ENCODE results near the gene UGT1A9.

UGT1A9 gene

DNA sequence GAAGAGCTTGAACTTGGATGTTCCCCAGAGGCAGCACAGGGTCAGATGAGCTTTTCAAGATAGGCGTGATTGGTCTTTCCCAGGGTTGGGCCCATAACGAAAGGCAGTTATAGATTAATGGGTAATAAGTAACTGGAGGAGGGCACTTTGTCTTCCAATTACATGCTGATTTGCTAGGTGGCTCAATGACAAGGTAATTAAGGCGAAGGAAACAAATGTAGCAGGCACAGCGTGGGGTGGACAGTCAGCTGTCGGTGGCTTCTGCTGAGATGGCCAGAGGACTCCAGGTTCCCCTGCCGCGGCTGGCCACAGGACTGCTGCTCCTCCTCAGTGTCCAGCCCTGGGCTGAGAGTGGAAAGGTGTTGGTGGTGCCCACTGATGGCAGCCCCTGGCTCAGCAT, 46.9 kb downstream of the UGT1A9 start, which contains the start of gene UGT1A4:
TSS of gene UGT1A4 (plus strand) at position 185 of the 400 bp plus-strand sequence. CDS start at position 270, 85 bp downstream.
- TF ChIP-seq, protein P1, sequence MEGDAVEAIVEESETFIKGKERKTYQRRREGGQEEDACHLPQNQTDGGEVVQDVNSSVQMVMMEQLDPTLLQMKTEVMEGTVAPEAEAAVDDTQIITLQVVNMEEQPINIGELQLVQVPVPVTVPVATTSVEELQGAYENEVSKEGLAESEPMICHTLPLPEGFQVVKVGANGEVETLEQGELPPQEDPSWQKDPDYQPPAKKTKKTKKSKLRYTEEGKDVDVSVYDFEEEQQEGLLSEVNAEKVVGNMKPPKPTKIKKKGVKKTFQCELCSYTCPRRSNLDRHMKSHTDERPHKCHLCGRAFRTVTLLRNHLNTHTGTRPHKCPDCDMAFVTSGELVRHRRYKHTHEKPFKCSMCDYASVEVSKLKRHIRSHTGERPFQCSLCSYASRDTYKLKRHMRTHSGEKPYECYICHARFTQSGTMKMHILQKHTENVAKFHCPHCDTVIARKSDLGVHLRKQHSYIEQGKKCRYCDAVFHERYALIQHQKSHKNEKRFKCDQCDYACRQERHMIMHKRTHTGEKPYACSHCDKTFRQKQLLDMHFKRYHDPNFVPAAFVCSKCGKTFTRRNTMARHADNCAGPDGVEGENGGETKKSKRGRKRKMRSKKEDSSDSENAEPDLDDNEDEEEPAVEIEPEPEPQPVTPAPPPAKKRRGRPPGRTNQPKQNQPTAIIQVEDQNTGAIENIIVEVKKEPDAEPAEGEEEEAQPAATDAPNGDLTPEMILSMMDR (IDR thresholded peaks at IDR 0.05) = no peak

DNA sequence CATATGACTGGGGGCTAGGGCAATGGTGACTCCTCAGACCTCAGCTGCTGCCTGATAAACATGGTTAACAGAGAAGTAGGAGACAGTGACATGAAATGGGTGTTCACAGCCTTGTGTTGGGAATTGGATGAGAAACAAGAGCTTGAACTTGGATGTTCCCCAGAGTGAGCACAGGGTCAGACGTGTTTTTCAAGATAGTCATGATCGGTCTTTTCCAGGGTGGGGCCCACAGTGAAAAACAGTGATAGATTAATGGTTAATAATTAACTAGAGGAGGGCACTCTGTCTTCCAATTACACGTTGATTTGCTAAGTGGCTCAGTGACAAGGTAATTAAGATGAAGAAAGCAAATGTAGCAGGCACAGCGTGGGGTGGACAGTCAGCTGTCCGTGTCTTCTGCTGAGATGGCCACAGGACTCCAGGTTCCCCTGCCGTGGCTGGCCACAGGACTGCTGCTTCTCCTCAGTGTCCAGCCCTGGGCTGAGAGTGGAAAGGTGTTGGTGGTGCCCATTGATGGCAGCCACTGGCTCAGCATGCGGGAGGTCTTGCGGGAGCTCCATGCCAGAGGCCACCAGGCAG, 57.1 kb downstream of the UGT1A9 start, which contains the start of gene UGT1A3:
TSS of gene UGT1A3 (plus strand) at position 320 of the 579 bp plus-strand sequence. CDS start at position 405, 85 bp downstream.
- TF ChIP-seq, protein P1 (IDR thresholded peaks at IDR 0.05) = no peak

DNA sequence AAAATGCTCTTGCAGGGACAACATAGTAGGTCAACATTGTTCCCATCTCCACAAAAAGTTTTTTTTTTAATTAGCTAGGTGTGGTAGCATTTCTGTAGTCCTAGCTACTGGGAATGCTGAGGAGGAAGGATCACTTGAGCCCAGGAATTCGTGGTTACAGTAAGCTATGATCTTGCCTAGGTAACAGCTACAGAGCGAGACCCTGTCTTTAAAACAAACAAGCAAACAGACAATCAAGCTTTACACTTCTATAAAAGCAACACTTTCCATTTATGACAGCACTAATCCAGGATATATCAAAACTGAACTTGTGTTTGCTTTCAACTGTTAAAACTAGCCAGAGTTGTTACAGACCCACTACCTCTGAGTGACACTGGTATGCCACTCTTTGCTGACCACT, 69.2 kb downstream of the UGT1A9 start:
- TF ChIP-seq, protein P1 (IDR thresholded peaks at IDR 0.05) = no peak

DNA sequence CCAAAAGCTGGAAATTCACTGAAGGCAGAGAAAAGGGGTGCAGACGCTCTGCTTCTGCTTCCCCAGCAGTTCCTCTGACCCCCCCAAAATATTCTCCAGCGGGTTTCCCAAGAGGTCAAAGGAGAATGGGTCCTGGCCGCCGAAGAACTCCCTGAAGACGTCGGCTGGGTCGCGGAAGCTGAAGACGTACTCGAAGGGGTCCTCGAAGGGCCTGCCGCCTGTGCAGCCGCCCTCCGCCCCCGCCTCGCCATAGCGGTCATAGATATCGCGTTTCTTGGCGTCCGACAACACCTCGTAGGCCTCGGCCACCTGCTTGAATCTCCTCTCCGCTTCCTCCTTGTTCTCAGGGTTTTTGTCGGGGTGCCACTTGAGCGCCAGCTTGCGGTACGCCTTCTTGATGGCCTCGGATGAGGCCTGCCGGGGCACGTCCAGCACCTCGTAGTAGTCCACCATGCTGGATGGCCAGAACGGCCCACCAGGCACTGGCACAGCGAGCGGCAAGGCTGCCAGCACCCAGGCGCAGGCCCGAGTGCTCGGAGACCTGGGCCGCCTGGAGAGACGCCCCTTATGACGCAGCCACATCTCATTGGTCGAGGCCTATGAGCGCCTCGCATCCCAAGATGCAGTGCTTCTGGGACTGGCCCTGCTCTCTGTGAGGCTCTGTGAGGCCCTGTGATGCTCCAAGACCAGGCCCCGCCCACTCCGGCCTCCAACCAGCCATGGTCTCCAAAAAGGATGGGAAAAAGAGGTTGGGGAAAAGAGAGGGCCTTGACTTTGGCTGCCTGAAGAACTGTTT, 72.0 kb downstream of the UGT1A9 start:
- TF ChIP-seq, protein P1 (IDR thresholded peaks at IDR 0.05) = no peak

DNA sequence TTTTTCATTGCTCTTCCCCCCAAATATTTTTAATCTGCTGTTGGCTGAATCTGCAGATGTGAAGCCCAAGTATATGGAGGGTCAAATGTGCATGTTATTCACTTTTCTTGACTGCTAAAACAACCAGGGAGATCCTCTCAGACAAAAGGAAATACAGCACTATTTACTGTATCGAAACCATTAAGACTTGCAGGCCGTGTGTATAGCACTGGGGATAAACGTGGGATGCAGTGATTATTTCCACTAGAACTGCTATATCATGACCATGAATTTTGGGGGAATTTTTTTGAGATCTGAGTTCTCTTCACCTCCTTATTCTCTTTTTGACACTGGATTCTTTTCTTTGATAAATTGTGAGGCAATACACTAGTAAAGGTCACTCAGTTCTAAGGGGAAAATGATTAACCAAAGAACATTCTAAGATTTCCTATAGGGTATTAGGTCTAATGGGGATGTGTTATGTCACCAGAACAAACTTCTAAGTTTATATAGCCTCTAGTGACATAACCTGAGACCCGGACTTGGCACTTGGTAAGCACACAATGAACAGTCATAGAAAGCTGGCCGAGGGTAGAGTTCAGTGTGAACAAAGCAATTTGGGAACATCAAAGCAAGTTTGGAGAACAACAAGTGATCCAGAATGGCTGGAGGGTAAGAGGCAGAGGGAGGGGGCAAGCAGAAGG, 73.5 kb downstream of the UGT1A9 start:
- TF ChIP-seq, protein P1 (IDR thresholded peaks at IDR 0.05) = no peak

DNA sequence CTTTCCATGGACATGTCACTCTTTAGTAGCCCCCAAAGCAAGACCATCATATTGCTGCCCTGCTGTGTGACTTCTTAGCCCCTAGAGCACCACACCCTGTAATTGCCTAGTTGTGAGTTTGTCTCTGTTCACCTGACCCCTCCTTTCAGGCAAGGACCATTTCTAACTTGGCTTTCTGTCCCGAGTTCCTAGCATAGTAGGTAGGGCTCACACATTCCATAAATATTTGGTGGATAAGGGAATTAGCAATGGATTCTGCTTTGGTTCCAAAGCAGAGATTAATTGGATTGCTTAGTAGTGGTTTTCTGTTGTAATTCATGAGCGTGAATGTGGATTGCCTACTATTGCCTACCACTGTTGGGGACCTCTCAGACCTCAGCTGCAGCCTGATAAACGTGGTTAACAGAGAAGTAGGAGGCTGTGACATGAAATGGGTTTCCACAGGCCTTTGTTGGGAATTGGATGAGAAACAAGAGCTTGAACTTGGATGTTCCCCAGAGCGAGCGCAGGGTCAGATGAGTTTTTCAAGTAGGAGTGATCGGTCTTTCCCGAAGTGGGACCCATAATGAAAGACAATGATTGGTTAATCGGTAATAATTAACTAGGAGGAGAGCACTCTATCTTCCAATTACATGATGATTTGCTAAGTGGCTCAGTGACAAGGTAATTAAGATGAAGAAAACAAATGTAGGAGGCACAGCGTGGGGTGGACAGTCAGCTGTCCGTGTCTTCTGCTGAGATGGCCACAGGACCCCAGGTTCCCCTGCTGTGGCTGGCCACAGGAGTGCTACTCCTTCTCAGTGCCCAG, 75.0 kb downstream of the UGT1A9 start:
- TF ChIP-seq, protein P1 (IDR thresholded peaks at IDR 0.05) = no peak

DNA sequence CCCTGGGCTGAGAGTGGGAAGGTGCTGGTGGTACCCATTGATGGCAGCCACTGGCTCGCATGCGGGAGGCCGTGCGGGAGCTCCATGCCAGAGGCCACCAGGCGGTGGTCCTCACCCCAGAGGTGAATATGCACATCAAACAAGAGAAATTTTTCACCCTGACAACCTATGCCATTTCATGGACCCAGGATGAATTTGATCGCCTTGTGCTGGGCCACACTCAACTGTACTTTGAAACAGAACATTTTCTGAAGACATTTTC, 75.5 kb downstream of the UGT1A9 start:
- TF ChIP-seq, protein P1 (IDR thresholded peaks at IDR 0.05) = no peak

Measured in LNCAP (cell line).